Liver (tissue), 3 donors: Measurements from ENCODE around the gene TAS1R1.

ENCODE experiments used
- GABPA ChIP-seq, 2 donors: IDR thresholded peaks in 1 of 2; conservative IDR thresholded peaks in 1 of 2; 2 replicates each; pipeline ENCODE4 v1.6.1; 2016; ENCODE audit warnings: antibody characterized with exemption in 2 of 2, mild to moderate bottlenecking in 1 of 2, moderate library complexity in 1 of 2
- JUND ChIP-seq, 2 donors: IDR thresholded peaks; 2 replicates each; pipeline ENCODE4 v1.6.1; 2016; ENCODE audit warnings: antibody characterized with exemption in 2 of 2
- RAD21 ChIP-seq, 2 donors: IDR thresholded peaks; 2 replicates each; pipeline ENCODE4 v1.6.1; 2016; ENCODE audit warnings: antibody characterized with exemption in 2 of 2, mild to moderate bottlenecking in 2 of 2
- RXRA ChIP-seq, 2 donors: IDR thresholded peaks; 2 replicates each; pipeline ENCODE4 v1.6.1; 2017 to 2018; ENCODE audit warnings: antibody characterized with exemption in 2 of 2, mild to moderate bottlenecking in 1 of 2
- SP1 ChIP-seq: IDR thresholded peaks from 2 replicates; pipeline ENCODE4 v1.6.1; 2018; ENCODE audit warnings: antibody characterized with exemption, mild to moderate bottlenecking
- TAF1 ChIP-seq: conservative IDR thresholded peaks from 2 replicates; pipeline ENCODE4 v1.6.1; 2016; ENCODE audit warnings: antibody characterized with exemption, mild to moderate bottlenecking
- YY1 ChIP-seq: IDR thresholded peaks from 2 replicates; pipeline ENCODE4 v1.6.1; 2016; ENCODE audit warnings: antibody characterized with exemption, mild to moderate bottlenecking
- TF ChIP-seq, protein P1 (sequence below): IDR thresholded peaks from 2 replicates; pipeline ENCODE4 v1.6.1; 2016; ENCODE audit warnings: antibody characterized with exemption
- TF ChIP-seq, protein P2 (sequence below): fragments of 150-350 bp; IDR thresholded peaks from 2 replicates; pipeline ENCODE4 v1.5.1; 2017; ENCODE audit warnings: improper control_type of control experiment, low read depth, low read length; ENCODE audit not compliant: missing input control
- TF ChIP-seq, protein P3 (sequence below): IDR thresholded peaks from 2 replicates; pipeline ENCODE4 v1.6.1; 2016; ENCODE audit warnings: antibody characterized with exemption, mild to moderate bottlenecking
- TF ChIP-seq, protein P4 (sequence below): IDR thresholded peaks from 2 replicates; pipeline ENCODE4 v1.6.1; 2016; ENCODE audit warnings: antibody characterized with exemption
- donor health status: healthy.
- donor health status: healthy.

DNA sequence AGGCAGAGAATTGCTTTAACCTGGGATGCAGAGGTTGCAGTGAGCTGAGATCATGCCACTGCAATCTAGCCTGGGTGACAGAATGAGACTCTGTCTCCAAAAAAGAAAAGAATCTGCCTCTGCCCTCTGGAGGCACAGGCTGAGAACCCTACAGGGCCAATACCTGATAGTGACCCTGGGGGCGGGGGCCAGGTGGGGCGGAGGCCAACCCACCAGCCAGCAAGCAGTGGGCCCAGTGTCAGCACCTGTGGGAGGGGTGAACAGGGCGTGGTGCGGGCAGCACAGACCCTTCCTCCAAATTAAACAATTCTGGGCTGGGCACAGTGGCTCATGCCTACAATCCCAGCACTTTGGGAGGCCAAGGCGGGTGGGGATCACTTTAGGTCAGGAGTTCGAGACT lies 44.6 kb upstream of the TAS1R1 start:
- TF ChIP-seq, protein P1, sequence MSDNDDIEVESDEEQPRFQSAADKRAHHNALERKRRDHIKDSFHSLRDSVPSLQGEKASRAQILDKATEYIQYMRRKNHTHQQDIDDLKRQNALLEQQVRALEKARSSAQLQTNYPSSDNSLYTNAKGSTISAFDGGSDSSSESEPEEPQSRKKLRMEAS = no peak
- TF ChIP-seq, protein P2, sequence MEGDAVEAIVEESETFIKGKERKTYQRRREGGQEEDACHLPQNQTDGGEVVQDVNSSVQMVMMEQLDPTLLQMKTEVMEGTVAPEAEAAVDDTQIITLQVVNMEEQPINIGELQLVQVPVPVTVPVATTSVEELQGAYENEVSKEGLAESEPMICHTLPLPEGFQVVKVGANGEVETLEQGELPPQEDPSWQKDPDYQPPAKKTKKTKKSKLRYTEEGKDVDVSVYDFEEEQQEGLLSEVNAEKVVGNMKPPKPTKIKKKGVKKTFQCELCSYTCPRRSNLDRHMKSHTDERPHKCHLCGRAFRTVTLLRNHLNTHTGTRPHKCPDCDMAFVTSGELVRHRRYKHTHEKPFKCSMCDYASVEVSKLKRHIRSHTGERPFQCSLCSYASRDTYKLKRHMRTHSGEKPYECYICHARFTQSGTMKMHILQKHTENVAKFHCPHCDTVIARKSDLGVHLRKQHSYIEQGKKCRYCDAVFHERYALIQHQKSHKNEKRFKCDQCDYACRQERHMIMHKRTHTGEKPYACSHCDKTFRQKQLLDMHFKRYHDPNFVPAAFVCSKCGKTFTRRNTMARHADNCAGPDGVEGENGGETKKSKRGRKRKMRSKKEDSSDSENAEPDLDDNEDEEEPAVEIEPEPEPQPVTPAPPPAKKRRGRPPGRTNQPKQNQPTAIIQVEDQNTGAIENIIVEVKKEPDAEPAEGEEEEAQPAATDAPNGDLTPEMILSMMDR = no peak
- no peak for TF ChIP-seq SP1
- TF ChIP-seq, protein P3, sequence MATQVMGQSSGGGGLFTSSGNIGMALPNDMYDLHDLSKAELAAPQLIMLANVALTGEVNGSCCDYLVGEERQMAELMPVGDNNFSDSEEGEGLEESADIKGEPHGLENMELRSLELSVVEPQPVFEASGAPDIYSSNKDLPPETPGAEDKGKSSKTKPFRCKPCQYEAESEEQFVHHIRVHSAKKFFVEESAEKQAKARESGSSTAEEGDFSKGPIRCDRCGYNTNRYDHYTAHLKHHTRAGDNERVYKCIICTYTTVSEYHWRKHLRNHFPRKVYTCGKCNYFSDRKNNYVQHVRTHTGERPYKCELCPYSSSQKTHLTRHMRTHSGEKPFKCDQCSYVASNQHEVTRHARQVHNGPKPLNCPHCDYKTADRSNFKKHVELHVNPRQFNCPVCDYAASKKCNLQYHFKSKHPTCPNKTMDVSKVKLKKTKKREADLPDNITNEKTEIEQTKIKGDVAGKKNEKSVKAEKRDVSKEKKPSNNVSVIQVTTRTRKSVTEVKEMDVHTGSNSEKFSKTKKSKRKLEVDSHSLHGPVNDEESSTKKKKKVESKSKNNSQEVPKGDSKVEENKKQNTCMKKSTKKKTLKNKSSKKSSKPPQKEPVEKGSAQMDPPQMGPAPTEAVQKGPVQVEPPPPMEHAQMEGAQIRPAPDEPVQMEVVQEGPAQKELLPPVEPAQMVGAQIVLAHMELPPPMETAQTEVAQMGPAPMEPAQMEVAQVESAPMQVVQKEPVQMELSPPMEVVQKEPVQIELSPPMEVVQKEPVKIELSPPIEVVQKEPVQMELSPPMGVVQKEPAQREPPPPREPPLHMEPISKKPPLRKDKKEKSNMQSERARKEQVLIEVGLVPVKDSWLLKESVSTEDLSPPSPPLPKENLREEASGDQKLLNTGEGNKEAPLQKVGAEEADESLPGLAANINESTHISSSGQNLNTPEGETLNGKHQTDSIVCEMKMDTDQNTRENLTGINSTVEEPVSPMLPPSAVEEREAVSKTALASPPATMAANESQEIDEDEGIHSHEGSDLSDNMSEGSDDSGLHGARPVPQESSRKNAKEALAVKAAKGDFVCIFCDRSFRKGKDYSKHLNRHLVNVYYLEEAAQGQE = no peak
- TF ChIP-seq GABPA (IDR thresholded peaks at IDR 0.05 in 1 of 2, conservative IDR thresholded peaks at IDR 0.05 in 1 of 2) = no peak
- TF ChIP-seq RXRA (IDR thresholded peaks at IDR 0.05) = no peak
- TF ChIP-seq JUND (IDR thresholded peaks at IDR 0.05) = no peak
- TF ChIP-seq YY1 = no peak
- no peak for TF ChIP-seq RAD21 (IDR thresholded peaks at IDR 0.05)
- no peak for TF ChIP-seq TAF1
- TF ChIP-seq, protein P4, sequence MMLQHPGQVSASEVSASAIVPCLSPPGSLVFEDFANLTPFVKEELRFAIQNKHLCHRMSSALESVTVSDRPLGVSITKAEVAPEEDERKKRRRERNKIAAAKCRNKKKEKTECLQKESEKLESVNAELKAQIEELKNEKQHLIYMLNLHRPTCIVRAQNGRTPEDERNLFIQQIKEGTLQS = no peak
